ENCODE results near the gene RNF145.
"Not testable (repeated sequence)": the region's sequence is repeated elsewhere in the genome, so short reads cannot be mapped to it uniquely, and the experiment has no call there.

The RNF145 gene

GRCh38 chr5:159155960-159156359, 53.4 kb downstream of the RNF145 start:
- DNase-seq = no peak

- DNase-seq = no peak
These were observed 56.5 kb downstream of the RNF145 start for GRCh38 chr5:159152876-159153275.

GRCh38 chr5:159149085-159149484, 60.3 kb downstream of the RNF145 start:
- no peak for DNase-seq

- DNase-seq = no peak
These were observed 61.4 kb downstream of the RNF145 start for GRCh38 chr5:159147976-159148375.

GRCh38 chr5:159146839-159147238, 62.5 kb downstream of the RNF145 start:
- DNase-seq = no peak

- not testable (repeated sequence) for DNase-seq
These were observed 64.2 kb downstream of the RNF145 start for GRCh38 chr5:159145160-159145559.

GRCh38 chr5:159139802-159140201, 69.6 kb downstream of the RNF145 start:
- no peak for DNase-seq

- DNase-seq = no peak
These were observed 73.3 kb downstream of the RNF145 start for GRCh38 chr5:159135896-159136531.

GRCh38 chr5:159133041-159133741, 76.2 kb downstream of the RNF145 start:
- DNase-seq = no peak

GRCh38 chr5:159132429-159133040, 76.8 kb downstream of the RNF145 start:
- DNase-seq = no peak

- DNase-seq = no peak
These were observed 77.4 kb downstream of the RNF145 start for GRCh38 chr5:159131951-159132350.

GRCh38 chr5:159130871-159131270, 78.5 kb downstream of the RNF145 start:
- DNase-seq = no peak

GRCh38 chr5:159128070-159128541, 81.2 kb downstream of the RNF145 start:
- no peak for DNase-seq

- no peak for DNase-seq
These were observed 85.7 kb downstream of the RNF145 start for GRCh38 chr5:159123700-159124099.

- DNase-seq = no peak
These were observed 86.2 kb downstream of the RNF145 start for GRCh38 chr5:159123189-159123588.

- DNase-seq = no peak
These were observed 88.3 kb downstream of the RNF145 start for GRCh38 chr5:159121061-159121460.

- DNase-seq = no peak
These were observed 88.9 kb downstream of the RNF145 start for GRCh38 chr5:159120446-159120845.

GRCh38 chr5:159119842-159120241, 89.5 kb downstream of the RNF145 start:
- not testable (repeated sequence) for DNase-seq

GRCh38 chr5:159118958-159119659, 90.2 kb downstream of the RNF145 start:
- DNase-seq = not testable (repeated sequence)

GRCh38 chr5:159113405-159113804, 95.9 kb downstream of the RNF145 start:
- no peak for DNase-seq

GRCh38 chr5:159112436-159112835, 96.9 kb downstream of the RNF145 start:
- no peak for DNase-seq

All from DMS 273 treated with DMSO at 0.1 percent for 48 hours (cell line).